ENCODE data around the gene GPR161.

The GPR161 gene

GRCh38 chr1:168135116-168135920 is 1.4 kb downstream of the GPR161 start:
- no peak for TF ChIP-seq CTCF (conservative IDR thresholded peaks at IDR 0.05)
- no peak overlapping the region for H3K27ac ChIP-seq

- TF ChIP-seq CTCF (conservative IDR thresholded peaks at IDR 0.05): no peak
- H3K27ac ChIP-seq: no peak overlapping the region
These were observed 2.1 kb downstream of the GPR161 start for GRCh38 chr1:168134642-168135041.

- no peak overlapping the region for H3K27ac ChIP-seq
- TF ChIP-seq CTCF (conservative IDR thresholded peaks at IDR 0.05): no peak
These were observed 2.6 kb downstream of the GPR161 start for GRCh38 chr1:168134132-168134531.

GRCh38 chr1:168129933-168130332 is 6.8 kb downstream of the GPR161 start:
- no peak overlapping the region for H3K27ac ChIP-seq
- TF ChIP-seq CTCF (conservative IDR thresholded peaks at IDR 0.05): no peak

- no peak for TF ChIP-seq CTCF (conservative IDR thresholded peaks at IDR 0.05)
- H3K27ac ChIP-seq: no peak overlapping the region
These were observed 9.2 kb downstream of the GPR161 start for GRCh38 chr1:168127503-168127902.

GRCh38 chr1:168125051-168125450 is 11.7 kb downstream of the GPR161 start:
- TF ChIP-seq CTCF (conservative IDR thresholded peaks at IDR 0.05): no peak
- no peak overlapping the region for H3K27ac ChIP-seq

GRCh38 chr1:168121401-168122011 is 15.2 kb downstream of the GPR161 start:
- TF ChIP-seq CTCF (conservative IDR thresholded peaks at IDR 0.05): no peak
- H3K27ac ChIP-seq: no peak overlapping the region
